NOMO-1 treated with DMSO at 0.1 percent for 48 hours (cell line): ENCODE measurements around the gene ANKUB1.

Experiments
- DNase-seq: peaks from one replicate; lab custom pipeline; 2025; ENCODE audit not compliant: unreplicated experiment; lab: John Stamatoyannopoulos, UW

ANKUB1 gene

GRCh38 chr3:149810846-149811245 lies 18.5 kb upstream of the ANKUB1 start:
- no peak for DNase-seq

DNA sequence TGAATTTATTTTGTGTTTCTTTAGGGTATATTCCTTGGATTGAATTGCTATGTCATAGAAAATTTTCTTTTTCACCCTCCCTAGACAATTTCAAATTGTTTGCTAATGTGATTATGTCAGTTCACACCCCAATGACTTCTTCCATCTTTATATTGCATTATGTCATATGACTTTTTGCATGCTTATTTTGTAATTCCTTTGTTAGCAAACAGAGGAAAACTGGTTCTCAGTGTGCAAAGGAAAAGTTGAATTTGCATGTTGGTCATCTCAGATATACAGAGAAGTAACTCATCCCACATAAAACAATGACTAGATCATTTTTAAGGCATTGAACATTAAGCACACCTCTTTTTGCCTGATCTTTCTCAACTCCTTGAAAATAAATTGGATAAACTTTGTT lies 17.3 kb upstream of the ANKUB1 start:
- no peak for DNase-seq

DNA sequence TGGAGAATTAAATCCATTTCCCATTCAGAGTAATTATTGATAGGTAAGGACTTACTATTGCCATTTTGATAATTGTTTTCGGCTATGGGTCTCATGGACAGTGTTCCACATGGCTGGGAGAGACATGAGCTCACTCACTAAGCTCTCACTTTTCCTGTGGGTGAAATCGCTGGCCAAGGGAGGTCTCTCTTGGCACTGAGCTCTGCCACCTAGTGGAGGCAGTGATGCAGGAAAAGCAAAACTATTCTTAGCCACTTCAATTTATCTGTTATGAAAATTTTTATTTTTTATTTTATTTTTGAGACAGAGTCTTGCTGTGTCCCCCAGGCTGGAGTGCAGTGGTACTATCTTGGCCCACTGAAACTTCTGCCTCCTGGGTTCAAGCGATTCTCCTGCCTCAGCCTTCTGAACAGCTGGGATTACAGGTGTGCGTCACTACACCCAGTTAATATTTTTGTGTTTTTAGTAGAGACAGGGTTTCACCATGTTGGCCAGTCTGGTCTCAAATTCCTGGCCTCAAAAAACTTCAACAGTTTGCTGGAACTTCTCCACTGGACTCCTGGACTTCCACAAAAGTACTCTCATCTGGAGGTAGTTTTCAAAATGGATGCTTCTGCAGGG lies 16.0 kb upstream of the ANKUB1 start:
- peak; percentile 53 for DNase-seq

GRCh38 chr3:149806171-149806778 lies 13.9 kb upstream of the ANKUB1 start:
- DNase-seq: no peak

- no peak for DNase-seq
Measured at GRCh38 chr3:149801639-149802038, 9.3 kb upstream of the ANKUB1 start.

GRCh38 chr3:149801195-149801594 lies 8.8 kb upstream of the ANKUB1 start:
- DNase-seq: no peak

GRCh38 chr3:149800693-149801092 lies 8.3 kb upstream of the ANKUB1 start:
- DNase-seq: no peak

DNA sequence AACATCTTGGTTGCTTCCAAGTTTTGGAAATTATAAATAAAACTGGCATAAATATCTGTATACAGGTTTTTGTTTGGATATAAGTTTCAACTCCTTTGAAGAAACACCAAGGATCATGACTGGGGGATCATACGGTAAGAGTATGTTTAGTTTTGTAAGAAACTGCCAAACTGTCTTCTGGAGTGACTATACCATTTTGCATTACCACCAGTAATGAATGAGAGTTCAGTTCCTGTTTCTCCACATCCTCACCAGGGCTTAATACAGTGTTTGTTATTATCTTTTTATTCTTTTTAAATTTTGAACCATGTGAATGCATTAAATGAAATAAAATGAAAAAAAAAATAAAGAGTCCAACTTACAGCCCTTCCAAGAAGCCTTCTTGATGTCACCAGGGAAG lies 3.7 kb upstream of the ANKUB1 start:
- DNase-seq: peak; percentile 81

DNA sequence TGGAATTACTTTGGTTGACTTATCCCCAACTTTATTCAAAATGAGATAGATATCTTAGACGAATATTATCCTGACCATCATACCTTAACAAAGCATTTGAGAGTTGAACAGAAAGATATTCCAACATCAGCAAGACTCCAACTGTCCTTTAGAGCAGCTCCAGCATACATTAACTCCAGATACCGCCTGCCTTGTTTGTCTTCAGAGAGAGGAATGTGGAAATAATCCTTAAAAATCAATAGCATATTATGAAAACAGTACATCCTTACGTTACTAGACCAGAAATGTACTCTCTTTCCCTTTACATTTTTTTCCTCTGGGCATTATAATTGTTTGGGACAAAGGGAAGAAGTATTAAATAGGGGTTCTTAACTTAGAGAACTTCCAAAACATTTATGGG lies 1.7 kb downstream of the ANKUB1 start:
- DNase-seq: no peak

GRCh38 chr3:149790268-149790667 lies 2.1 kb downstream of the ANKUB1 start:
- DNase-seq: no peak

- no peak for DNase-seq
Measured at GRCh38 chr3:149784064-149784704, 8.2 kb downstream of the ANKUB1 start.

DNA sequence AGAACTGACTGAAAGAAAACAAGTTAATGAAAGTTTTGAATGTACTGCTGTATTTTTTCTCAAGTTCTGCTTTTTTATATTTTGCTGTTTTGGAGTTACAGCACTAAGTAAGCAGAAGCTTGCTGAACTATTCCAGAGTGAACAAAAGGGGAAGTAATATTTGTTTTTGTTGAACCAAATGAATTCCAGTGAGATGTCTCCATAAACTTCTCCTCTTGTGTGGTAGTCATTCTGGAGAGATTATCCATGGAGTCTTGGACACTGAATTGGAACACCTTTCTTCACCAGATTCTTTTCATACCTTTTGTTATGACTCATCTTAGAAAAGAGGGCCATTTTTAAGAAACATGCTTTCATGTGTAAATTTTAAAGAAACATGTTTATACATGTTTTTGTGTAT lies 8.8 kb downstream of the ANKUB1 start:
- peak; percentile 92 for DNase-seq

GRCh38 chr3:149781741-149782140 lies 10.6 kb downstream of the ANKUB1 start:
- DNase-seq: no peak

DNA sequence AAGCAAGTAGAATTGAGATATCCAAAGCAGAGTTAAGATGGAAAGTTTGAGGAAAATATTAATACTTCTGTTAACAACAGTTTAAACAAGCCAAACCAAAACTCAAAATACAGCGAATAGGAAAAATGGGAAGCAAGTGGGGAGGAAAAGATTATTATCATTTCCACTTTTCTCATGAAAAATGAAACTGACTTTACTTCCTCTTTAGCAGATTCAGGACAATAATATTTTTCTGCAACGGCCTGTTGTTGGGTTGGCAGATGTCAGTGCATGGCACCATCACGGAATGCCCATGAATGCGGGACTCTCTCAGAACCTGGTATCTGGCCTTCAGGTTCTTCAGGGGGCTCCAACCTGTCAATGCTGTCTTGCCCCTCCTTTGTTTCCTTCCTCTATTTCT lies 11.1 kb downstream of the ANKUB1 start:
- peak; percentile 87 for DNase-seq

- no peak for DNase-seq
Measured at GRCh38 chr3:149777414-149778214, 14.7 kb downstream of the ANKUB1 start.

- DNase-seq: no peak
Measured at GRCh38 chr3:149776170-149776569, 16.2 kb downstream of the ANKUB1 start.

GRCh38 chr3:149772861-149773260 lies 19.5 kb downstream of the ANKUB1 start:
- no peak for DNase-seq

DNA sequence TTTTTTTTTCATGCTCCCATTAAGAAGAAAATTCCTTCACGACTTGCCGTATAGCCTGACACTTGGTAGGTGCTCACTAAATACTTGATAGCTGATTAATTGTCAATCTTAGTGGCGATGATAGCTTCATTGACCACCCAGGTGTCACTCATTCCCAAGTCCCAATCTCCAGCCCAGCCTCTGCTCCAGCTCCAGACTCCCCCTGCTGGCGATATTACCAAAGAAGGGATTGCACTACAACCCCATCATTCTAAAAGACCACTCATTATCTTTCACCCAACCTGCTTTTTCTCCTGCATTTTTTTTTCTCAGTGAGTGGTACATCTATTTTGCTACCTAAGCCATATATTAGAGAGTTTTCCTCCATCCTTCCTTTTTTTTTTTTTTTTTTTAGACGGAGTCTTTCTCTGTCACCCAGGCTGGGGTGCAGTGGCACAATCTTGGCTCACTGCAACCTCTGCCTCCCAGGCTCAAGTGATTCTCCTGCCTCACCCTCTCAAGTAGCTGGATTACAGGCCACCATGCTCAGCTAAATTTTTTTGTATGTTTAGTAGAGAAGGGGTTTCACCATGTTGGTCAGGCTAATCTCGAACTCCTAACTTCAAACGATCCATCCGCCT lies 20.6 kb downstream of the ANKUB1 start:
- DNase-seq: peak; percentile 36

DNA sequence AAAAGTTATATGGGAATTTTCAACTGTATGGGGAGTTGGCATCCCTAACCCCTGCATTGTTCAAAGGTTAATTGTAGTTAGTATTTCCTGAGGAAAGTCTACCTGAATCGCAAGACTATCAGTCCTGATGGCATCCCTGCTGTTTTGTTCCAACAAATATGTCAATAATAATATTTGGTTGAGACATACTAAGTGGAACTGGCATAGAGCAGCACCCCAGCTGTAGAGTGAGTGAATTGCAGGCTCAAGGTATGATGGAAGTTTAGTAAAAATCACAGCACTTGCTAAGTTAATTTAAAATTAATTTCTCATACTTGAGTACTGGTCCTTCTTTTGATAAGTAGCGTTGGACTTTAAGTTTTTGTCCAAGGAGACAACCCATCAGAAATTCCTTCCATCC lies 22.1 kb downstream of the ANKUB1 start:
- DNase-seq: no peak

GRCh38 chr3:149768704-149769103 lies 23.6 kb downstream of the ANKUB1 start:
- no peak for DNase-seq

DNA sequence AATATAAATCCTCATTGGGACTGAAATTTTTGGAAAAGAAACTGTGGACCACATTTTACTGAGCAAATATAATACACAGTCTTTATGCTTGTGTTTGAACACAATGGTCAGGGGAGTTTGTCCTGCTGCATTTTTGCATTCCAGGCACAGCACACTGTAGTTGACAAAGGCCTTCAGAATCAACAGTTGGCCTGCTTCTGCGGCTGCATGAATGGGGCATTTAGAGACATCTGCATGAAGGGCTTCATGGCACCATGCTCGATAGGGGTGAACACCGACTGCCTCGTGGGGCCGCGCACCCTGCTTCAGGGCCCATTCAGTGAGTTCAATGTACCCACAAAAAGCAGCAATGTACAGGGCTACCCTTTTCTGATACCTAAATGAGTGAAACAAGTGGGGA lies 24.6 kb downstream of the ANKUB1 start:
- DNase-seq: no peak
